ENCODE measurements around the gene WNT7B. TPM values are rescaled to one million over a fixed set of nuclear protein-coding genes. Genes with fewer than 3 reads are reported as not detected.

WNT7B gene
- total RNA-seq, 1 experiment from 2014 or later, result 0.33 TPM

DNA sequence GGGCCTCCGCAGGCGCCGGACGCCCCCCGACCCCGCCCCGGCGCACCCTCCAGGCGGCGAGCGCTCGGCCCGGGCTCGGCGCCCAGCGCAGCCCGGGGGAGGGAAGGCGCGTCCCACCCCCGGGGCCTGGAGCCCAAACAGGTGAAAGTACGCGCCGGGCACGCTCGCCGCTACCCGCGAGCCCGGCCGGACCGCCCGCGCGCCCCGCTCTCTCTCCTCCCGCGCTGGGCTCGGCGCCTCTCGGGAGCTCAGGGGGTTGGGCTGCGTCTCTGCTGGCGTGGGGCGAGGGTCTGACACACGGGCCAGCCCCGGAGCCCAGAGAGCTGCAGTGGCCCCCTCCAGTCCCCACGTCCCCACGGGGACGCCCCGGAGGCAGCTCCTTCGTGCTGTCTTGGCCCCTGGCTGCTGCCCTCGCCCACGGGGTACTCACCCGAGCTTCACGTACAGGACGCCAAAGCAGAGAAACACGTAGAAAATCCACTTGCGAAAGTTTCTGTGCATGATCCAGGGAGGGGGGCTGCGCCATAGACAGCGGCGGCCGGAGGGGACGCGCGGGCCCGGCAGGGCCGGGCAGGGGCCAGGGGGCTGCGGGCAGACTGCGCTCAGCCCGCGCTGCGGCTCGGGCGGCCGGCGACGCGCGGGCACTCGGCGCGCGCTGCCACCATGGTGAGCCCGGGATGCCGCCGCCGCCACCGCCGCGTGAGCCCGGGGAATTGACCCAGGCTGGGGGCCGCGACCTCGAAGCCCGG lies 534 bp downstream of the WNT7B start:
- POLR2A ChIA-PET, result no interaction called here
- Mint-ChIP-seq H3K36me3 (peaks cover 3% of the 10 kb centered on the region), H3K4me3 (peak overlapping the region; percentile 57), H3K27me3 (ENCODE audit: low read depth) (peaks cover 58% of the 10 kb centered on the region), H3K4me1 (peaks cover 11% of the 10 kb centered on the region), H3K27ac (no peak overlapping the region), H3K9me3 (no peaks in the 10 kb centered on the region)
- DNase-seq (ENCODE audit: low spot score) (no peak), ATAC-seq (no peak)
- CTCF ChIA-PET, result interaction anchor here (0.6 to 1.6 kb wide), 5 partner anchors 30 to 218 kb away, joined by 3 to 8 read pairs (median 4); no protein-coding TSS in a partner anchor
- TF ChIP-seq, protein P1, sequence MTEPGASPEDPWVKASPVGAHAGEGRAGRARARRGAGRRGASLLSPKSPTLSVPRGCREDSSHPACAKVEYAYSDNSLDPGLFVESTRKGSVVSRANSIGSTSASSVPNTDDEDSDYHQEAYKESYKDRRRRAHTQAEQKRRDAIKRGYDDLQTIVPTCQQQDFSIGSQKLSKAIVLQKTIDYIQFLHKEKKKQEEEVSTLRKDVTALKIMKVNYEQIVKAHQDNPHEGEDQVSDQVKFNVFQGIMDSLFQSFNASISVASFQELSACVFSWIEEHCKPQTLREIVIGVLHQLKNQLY (CRISPR knock-in tag; IDR thresholded peaks at IDR 0.05), result no peak
- TF ChIP-seq, protein P2, sequence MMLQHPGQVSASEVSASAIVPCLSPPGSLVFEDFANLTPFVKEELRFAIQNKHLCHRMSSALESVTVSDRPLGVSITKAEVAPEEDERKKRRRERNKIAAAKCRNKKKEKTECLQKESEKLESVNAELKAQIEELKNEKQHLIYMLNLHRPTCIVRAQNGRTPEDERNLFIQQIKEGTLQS (CRISPR knock-in tag; conservative IDR thresholded peaks at IDR 0.05), result no peak
- TF ChIP-seq GABPB1 (CRISPR knock-in tag; IDR thresholded peaks at IDR 0.05) (no peak), ZNF138 (CRISPR knock-in tag; conservative IDR thresholded peaks at IDR 0.05) (no peak), ATF1 (CRISPR knock-in tag; IDR thresholded peaks at IDR 0.05) (no peak), JUN (CRISPR knock-in tag; IDR thresholded peaks at IDR 0.05) (no peak), TP53 (CRISPR knock-in tag; IDR thresholded peaks at IDR 0.05) (no peak), ZNF232 (CRISPR knock-in tag; IDR thresholded peaks at IDR 0.05) (no peak), ZBTB21 (CRISPR knock-in tag; IDR thresholded peaks at IDR 0.05; ENCODE audit: borderline replicate concordance) (no peak), GRHL2 (CRISPR knock-in tag; IDR thresholded peaks at IDR 0.05; ENCODE audit: insufficient replicate concordance, severe bottlenecking) (no peak), MYBL2 (CRISPR knock-in tag; IDR thresholded peaks at IDR 0.05) (no peak), CBFB (CRISPR knock-in tag; IDR thresholded peaks at IDR 0.05; ENCODE audit: low read depth) (no peak)
- TF ChIP-seq, protein P3, sequence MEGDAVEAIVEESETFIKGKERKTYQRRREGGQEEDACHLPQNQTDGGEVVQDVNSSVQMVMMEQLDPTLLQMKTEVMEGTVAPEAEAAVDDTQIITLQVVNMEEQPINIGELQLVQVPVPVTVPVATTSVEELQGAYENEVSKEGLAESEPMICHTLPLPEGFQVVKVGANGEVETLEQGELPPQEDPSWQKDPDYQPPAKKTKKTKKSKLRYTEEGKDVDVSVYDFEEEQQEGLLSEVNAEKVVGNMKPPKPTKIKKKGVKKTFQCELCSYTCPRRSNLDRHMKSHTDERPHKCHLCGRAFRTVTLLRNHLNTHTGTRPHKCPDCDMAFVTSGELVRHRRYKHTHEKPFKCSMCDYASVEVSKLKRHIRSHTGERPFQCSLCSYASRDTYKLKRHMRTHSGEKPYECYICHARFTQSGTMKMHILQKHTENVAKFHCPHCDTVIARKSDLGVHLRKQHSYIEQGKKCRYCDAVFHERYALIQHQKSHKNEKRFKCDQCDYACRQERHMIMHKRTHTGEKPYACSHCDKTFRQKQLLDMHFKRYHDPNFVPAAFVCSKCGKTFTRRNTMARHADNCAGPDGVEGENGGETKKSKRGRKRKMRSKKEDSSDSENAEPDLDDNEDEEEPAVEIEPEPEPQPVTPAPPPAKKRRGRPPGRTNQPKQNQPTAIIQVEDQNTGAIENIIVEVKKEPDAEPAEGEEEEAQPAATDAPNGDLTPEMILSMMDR (IDR thresholded peaks at IDR 0.05), result no peak
- TF ChIP-seq, protein P4, sequence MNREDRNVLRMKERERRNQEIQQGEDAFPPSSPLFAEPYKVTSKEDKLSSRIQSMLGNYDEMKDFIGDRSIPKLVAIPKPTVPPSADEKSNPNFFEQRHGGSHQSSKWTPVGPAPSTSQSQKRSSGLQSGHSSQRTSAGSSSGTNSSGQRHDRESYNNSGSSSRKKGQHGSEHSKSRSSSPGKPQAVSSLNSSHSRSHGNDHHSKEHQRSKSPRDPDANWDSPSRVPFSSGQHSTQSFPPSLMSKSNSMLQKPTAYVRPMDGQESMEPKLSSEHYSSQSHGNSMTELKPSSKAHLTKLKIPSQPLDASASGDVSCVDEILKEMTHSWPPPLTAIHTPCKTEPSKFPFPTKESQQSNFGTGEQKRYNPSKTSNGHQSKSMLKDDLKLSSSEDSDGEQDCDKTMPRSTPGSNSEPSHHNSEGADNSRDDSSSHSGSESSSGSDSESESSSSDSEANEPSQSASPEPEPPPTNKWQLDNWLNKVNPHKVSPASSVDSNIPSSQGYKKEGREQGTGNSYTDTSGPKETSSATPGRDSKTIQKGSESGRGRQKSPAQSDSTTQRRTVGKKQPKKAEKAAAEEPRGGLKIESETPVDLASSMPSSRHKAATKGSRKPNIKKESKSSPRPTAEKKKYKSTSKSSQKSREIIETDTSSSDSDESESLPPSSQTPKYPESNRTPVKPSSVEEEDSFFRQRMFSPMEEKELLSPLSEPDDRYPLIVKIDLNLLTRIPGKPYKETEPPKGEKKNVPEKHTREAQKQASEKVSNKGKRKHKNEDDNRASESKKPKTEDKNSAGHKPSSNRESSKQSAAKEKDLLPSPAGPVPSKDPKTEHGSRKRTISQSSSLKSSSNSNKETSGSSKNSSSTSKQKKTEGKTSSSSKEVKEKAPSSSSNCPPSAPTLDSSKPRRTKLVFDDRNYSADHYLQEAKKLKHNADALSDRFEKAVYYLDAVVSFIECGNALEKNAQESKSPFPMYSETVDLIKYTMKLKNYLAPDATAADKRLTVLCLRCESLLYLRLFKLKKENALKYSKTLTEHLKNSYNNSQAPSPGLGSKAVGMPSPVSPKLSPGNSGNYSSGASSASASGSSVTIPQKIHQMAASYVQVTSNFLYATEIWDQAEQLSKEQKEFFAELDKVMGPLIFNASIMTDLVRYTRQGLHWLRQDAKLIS (CRISPR knock-in tag; IDR thresholded peaks at IDR 0.05; ENCODE audit: borderline replicate concordance), result no peak
- TF ChIP-seq, protein P5, sequence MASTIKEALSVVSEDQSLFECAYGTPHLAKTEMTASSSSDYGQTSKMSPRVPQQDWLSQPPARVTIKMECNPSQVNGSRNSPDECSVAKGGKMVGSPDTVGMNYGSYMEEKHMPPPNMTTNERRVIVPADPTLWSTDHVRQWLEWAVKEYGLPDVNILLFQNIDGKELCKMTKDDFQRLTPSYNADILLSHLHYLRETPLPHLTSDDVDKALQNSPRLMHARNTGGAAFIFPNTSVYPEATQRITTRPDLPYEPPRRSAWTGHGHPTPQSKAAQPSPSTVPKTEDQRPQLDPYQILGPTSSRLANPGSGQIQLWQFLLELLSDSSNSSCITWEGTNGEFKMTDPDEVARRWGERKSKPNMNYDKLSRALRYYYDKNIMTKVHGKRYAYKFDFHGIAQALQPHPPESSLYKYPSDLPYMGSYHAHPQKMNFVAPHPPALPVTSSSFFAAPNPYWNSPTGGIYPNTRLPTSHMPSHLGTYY (CRISPR knock-in tag; IDR thresholded peaks at IDR 0.05), result no peak
- TF ChIP-seq, protein P6, sequence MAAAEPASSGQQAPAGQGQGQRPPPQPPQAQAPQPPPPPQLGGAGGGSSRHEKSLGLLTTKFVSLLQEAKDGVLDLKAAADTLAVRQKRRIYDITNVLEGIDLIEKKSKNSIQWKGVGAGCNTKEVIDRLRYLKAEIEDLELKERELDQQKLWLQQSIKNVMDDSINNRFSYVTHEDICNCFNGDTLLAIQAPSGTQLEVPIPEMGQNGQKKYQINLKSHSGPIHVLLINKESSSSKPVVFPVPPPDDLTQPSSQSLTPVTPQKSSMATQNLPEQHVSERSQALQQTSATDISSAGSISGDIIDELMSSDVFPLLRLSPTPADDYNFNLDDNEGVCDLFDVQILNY (CRISPR knock-in tag; IDR thresholded peaks at IDR 0.05), result no peak
- TF ChIP-seq, protein P7, sequence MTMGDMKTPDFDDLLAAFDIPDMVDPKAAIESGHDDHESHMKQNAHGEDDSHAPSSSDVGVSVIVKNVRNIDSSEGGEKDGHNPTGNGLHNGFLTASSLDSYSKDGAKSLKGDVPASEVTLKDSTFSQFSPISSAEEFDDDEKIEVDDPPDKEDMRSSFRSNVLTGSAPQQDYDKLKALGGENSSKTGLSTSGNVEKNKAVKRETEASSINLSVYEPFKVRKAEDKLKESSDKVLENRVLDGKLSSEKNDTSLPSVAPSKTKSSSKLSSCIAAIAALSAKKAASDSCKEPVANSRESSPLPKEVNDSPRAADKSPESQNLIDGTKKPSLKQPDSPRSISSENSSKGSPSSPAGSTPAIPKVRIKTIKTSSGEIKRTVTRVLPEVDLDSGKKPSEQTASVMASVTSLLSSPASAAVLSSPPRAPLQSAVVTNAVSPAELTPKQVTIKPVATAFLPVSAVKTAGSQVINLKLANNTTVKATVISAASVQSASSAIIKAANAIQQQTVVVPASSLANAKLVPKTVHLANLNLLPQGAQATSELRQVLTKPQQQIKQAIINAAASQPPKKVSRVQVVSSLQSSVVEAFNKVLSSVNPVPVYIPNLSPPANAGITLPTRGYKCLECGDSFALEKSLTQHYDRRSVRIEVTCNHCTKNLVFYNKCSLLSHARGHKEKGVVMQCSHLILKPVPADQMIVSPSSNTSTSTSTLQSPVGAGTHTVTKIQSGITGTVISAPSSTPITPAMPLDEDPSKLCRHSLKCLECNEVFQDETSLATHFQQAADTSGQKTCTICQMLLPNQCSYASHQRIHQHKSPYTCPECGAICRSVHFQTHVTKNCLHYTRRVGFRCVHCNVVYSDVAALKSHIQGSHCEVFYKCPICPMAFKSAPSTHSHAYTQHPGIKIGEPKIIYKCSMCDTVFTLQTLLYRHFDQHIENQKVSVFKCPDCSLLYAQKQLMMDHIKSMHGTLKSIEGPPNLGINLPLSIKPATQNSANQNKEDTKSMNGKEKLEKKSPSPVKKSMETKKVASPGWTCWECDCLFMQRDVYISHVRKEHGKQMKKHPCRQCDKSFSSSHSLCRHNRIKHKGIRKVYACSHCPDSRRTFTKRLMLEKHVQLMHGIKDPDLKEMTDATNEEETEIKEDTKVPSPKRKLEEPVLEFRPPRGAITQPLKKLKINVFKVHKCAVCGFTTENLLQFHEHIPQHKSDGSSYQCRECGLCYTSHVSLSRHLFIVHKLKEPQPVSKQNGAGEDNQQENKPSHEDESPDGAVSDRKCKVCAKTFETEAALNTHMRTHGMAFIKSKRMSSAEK (CRISPR knock-in tag; IDR thresholded peaks at IDR 0.05; ENCODE audit: borderline replicate concordance), result no peak
